Thyroid gland (tissue), 4 donors: Measurements from ENCODE around the gene ANGPTL4. TPM values are rescaled to one million over a fixed set of nuclear protein-coding genes. Genes with fewer than 3 reads are reported as not detected.

ENCODE experiments used
- DNase-seq, 2 donors: peaks; one replicate each; pipeline ENCODE4 v3.0.0-alpha.2; 2019
- H3K27ac ChIP-seq, 3 donors: fragments of 200-600 bp; sonication (generic); 1 replicate in 2 of 3; 2 replicates in 1 of 3; pipeline ENCODE4 v1.5.1; 2016 to 2019; ENCODE audit warnings: mild to moderate bottlenecking in 1 of 3, moderate library complexity in 1 of 3
- H3K27me3 ChIP-seq: fragments of 200-600 bp; sonication (generic); one replicate; pipeline ENCODE4 v1.5.1; 2019
- H3K36me3 ChIP-seq, 2 donors: fragments of 200-600 bp; sonication (generic); one replicate each; pipeline ENCODE4 v1.5.1; 2016 to 2019
- H3K4me1 ChIP-seq, 2 donors: fragments of 200-600 bp; sonication (generic); one replicate each; pipeline ENCODE4 v1.5.1; 2017 to 2019
- H3K4me3 ChIP-seq, 3 donors: fragments of 200-600 bp; sonication (generic); replicated peaks in 1 of 3; 1 replicate in 2 of 3; 2 replicates in 1 of 3; pipeline ENCODE4 v1.5.1; 2016; ENCODE audit warnings: mild to moderate bottlenecking in 1 of 3
- H3K9me3 ChIP-seq: fragments of 200-600 bp; sonication (generic); one replicate; pipeline ENCODE4 v1.5.1; 2017
- POLR2A ChIP-seq, 2 donors: fragments of 450-650 bp; IDR thresholded peaks; one replicate each; pipeline ENCODE4 v1.6.1; 2017; ENCODE audit warnings: antibody characterized with exemption in 2 of 2, mild to moderate bottlenecking in 2 of 2, moderate library complexity in 1 of 2
- WGBS, 2 donors: methylation state at CpG; one replicate each; pipeline ENCODE4 v1.1.5; 2017; 5-methylcytosine and 5-hydroxymethylcytosine counted together
- intact Hi-C: fragments of 100-400 bp; cut with DNase I; formaldehyde crosslinking; loops from one replicate; pipeline ENCODE4 v1.15.1; 2023
- total RNA-seq, 4 donors: library from RNA; depleted of rRNA; stranded (reverse); fragments of >200 nt; gene quantifications; one replicate each; pipeline ENCODE4 v1.2.3, GENCODE V29; 2016
- TF ChIP-seq, protein P1 (sequence below), 6 experiments: fragments of 200-600 bp in 3 of 6; fragments of 450-650 bp in 3 of 6; sonication (generic) in 3 of 6; IDR thresholded peaks; one replicate each; pipeline ENCODE4 v1.5.1; 2016 to 2019; ENCODE audit warnings: antibody characterized with exemption in 6 of 6, mild to moderate bottlenecking in 2 of 6, inconsistent platforms in 1 of 6, moderate library complexity in 1 of 6

The ANGPTL4 gene
- total RNA-seq, 4 donors from 2014 or later: 19.9 to 99.8 (median 46.6) TPM

DNA sequence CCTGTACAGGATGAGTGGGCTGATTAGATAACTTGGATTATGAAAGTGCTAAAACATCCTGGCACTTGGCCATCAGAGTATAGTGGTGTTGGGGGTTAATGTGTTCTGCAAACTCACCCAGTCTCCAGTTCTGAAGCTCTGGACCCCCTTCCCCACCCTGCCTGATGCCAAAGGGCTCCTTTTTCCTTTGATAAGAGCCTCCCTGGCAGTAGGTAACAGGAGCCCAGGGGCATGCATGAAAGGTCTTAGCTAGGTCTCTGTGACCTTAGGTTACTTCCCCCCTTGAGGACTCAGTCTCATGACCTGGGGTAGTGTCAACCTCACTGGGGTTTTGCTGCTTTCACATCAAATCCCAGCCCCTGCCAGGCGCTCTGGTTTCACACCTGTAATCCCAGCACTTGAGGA, 40.2 kb upstream of the ANGPTL4 start:
- H3K4me1 ChIP-seq: peaks cover 27 to 45% of the 10 kb centered on the region in 2 donors
- no peak overlapping the region for H3K27ac ChIP-seq
- DNase-seq: no peak
- TF ChIP-seq, protein P1, sequence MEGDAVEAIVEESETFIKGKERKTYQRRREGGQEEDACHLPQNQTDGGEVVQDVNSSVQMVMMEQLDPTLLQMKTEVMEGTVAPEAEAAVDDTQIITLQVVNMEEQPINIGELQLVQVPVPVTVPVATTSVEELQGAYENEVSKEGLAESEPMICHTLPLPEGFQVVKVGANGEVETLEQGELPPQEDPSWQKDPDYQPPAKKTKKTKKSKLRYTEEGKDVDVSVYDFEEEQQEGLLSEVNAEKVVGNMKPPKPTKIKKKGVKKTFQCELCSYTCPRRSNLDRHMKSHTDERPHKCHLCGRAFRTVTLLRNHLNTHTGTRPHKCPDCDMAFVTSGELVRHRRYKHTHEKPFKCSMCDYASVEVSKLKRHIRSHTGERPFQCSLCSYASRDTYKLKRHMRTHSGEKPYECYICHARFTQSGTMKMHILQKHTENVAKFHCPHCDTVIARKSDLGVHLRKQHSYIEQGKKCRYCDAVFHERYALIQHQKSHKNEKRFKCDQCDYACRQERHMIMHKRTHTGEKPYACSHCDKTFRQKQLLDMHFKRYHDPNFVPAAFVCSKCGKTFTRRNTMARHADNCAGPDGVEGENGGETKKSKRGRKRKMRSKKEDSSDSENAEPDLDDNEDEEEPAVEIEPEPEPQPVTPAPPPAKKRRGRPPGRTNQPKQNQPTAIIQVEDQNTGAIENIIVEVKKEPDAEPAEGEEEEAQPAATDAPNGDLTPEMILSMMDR (IDR thresholded peaks at IDR 0.05): no peak
- TF ChIP-seq POLR2A (IDR thresholded peaks at IDR 0.05): no peak
- no peaks in the 10 kb centered on the region for H3K36me3 ChIP-seq
- no peaks in the 10 kb centered on the region for H3K27me3 ChIP-seq
- intact Hi-C loops: no loop called here
- 89 to 100% methylated on average over 1 of the region's 1 CpG for WGBS, 2 donors
- no peak overlapping the region for H3K4me3 ChIP-seq
- no peaks in the 10 kb centered on the region for H3K9me3 ChIP-seq

DNA sequence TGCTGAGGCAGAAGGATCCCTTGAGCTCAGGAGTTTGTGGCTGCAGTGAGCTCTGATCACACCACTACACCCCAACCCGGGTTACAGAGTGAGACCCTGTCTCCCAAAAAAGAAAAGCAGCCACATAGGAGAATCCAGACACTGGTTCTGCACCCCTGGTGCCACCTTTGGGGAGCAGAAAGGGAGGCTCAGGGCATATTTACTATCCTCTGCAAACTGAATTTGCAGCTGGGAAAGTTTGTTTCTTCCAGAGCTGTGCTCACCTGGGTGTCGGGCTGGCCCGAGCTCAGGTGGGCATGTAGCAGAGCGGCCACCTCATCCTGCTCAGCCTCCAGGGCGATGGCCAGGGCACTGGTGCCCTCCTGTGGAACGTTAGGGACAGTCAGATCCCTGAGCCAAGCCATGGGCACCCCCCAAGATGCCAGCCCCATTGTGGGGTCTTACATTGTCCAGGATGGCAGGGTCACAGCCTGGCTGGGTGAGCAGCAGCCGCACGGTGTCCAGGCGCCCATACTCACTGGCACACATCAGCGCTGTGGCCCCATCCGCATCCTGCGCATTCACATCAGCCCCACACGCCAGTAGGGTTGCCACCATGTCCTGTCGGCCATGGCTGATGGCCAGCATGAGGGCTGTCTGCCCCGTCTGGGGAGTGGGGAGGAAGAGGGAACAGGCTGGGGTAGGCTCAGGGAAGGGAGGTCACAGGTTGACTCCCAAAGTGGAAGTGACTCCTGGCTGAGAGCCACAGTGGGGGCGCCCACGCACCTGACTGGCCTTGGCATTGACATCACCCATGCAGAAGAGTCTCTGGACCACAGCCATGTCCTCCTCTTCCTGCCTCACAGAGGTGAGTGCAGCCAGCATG, 39.5 kb upstream of the ANGPTL4 start:
- H3K4me3 ChIP-seq: no peak overlapping the region
- peaks cover 27 to 45% of the 10 kb centered on the region in 2 donors for H3K4me1 ChIP-seq
- H3K36me3 ChIP-seq: no peaks in the 10 kb centered on the region
- intact Hi-C loops: no loop called here
- no peaks in the 10 kb centered on the region for H3K27me3 ChIP-seq
- H3K9me3 ChIP-seq: no peaks in the 10 kb centered on the region
- 69 to 70% methylated on average over 13 to 17 of the region's 17 CpGs for WGBS, 2 donors
- peak overlapping the region in 2 of 3 donors; percentile 4 to 65 for H3K27ac ChIP-seq
- TF ChIP-seq, protein P1 (IDR thresholded peaks at IDR 0.05): no peak
- peak; percentile 87 to 88 for DNase-seq

DNA sequence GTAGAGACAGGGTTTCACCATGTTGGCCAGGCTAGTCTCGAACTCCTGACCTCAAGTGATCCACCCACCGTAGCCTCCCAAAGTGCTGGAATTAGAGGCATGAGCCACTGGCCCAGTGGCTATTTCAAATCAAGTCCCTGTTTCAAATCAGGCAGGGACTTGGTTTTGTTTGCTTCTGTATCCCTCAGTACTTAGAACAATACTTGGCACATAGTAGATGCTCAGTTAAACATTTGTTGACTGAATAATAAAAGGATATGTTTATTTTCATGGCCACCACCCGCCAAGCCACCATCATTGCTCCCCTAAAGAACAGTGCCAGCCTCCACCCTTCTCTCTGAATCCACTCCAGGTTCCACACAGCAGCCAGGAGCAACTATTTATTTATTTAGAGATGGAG, 38.5 kb upstream of the ANGPTL4 start:
- H3K4me1 ChIP-seq: peaks cover 18 to 37% of the 10 kb centered on the region in 2 donors
- H3K36me3 ChIP-seq: no peaks in the 10 kb centered on the region
- DNase-seq: no peak
- H3K4me3 ChIP-seq: no peak overlapping the region
- WGBS, 2 donors: 89 to 95% methylated on average over 3 of the region's 3 CpGs
- intact Hi-C loops: no loop called here
- no peaks in the 10 kb centered on the region for H3K9me3 ChIP-seq
- TF ChIP-seq, protein P1 (IDR thresholded peaks at IDR 0.05): no peak
- TF ChIP-seq POLR2A (IDR thresholded peaks at IDR 0.05): no peak
- H3K27me3 ChIP-seq: no peaks in the 10 kb centered on the region
- no peak overlapping the region for H3K27ac ChIP-seq

DNA sequence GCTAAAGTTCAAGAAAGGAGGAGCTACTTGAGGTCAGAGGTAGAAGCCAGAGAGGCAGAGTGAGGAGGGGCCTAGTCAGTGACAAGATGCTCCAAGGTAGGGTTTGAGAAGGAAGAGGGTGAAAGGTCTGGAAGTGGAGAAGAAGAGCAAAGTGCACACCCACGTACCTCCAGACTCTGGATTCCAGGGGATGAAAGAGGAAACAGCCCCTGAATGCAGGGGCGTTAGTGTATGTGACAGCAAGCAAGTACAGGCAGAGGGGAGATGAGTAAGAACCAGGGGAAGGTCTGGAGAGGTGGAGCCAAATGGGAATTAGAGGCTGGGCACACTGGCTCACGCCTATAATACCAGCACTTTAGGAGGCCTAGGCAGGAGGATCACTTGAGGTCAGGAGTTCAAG, 34.0 kb upstream of the ANGPTL4 start:
- Histone ChIP-seq H3K4me3 (no peak overlapping the region), H3K27ac (no peak overlapping the region), H3K27me3 (no peaks in the 10 kb centered on the region), H3K4me1 (peaks cover 2 to 25% of the 10 kb centered on the region in 2 donors), H3K36me3 (no peaks in the 10 kb centered on the region), H3K9me3 (no peaks in the 10 kb centered on the region)
- DNase-seq: no peak
- TF ChIP-seq, protein P1 (IDR thresholded peaks at IDR 0.05): no peak
- no peak for TF ChIP-seq POLR2A (IDR thresholded peaks at IDR 0.05)
- WGBS, 2 donors: 83 to 88% methylated on average over 3 of the region's 3 CpGs
- intact Hi-C loops: loop anchor here (10.0 kb wide), 1 partner anchor 255 kb away; no protein-coding TSS in a partner anchor

DNA sequence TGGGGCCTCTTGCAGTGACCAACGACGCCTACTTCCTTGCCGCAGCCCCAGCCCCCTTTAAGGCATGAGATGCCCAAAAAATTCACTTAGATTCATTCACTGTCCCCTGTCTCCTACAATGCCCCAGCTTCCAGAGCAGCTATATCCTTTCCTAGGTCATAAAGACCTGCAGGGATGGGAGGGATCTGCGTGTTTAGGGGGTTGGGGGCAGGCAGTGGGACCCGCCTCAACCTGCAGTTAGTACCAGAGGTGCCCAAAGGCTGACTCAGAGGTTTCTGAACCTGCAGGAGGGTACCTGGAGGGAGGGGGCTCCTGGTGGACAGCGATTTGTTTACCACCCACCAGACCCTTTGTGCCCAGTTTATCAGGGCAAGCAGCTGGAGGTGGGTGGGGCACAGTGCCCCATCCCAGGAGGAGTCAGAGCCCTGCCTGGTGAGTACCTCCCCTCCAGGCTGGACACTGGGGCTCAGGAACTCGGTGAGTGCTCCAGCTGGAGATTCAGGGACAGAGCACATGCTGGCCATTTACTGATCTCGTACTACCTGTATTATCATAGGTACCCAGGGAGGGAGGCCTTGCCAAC, 32.6 kb upstream of the ANGPTL4 start:
- Histone ChIP-seq H3K27ac (no peak overlapping the region), H3K4me3 (no peak overlapping the region), H3K27me3 (no peaks in the 10 kb centered on the region), H3K4me1 (peaks cover 0 to 20% of the 10 kb centered on the region in 2 donors), H3K9me3 (no peaks in the 10 kb centered on the region), H3K36me3 (no peaks in the 10 kb centered on the region)
- WGBS, 2 donors: 68 to 87% methylated on average over 7 to 8 of the region's 8 CpGs
- no peak for DNase-seq
- intact Hi-C loops: loop anchor here (10.0 kb wide), 1 partner anchor 253 kb away; no protein-coding TSS in a partner anchor
- TF ChIP-seq, protein P1 (IDR thresholded peaks at IDR 0.05): no peak
- no peak for TF ChIP-seq POLR2A (IDR thresholded peaks at IDR 0.05)
